ENCODE measurements around the gene SIL1. TPM values are rescaled to one million over a fixed set of nuclear protein-coding genes. Genes with fewer than 3 reads are reported as not detected.

SIL1 gene
- total RNA-seq, 1 donor, result 12.4 TPM

DNA sequence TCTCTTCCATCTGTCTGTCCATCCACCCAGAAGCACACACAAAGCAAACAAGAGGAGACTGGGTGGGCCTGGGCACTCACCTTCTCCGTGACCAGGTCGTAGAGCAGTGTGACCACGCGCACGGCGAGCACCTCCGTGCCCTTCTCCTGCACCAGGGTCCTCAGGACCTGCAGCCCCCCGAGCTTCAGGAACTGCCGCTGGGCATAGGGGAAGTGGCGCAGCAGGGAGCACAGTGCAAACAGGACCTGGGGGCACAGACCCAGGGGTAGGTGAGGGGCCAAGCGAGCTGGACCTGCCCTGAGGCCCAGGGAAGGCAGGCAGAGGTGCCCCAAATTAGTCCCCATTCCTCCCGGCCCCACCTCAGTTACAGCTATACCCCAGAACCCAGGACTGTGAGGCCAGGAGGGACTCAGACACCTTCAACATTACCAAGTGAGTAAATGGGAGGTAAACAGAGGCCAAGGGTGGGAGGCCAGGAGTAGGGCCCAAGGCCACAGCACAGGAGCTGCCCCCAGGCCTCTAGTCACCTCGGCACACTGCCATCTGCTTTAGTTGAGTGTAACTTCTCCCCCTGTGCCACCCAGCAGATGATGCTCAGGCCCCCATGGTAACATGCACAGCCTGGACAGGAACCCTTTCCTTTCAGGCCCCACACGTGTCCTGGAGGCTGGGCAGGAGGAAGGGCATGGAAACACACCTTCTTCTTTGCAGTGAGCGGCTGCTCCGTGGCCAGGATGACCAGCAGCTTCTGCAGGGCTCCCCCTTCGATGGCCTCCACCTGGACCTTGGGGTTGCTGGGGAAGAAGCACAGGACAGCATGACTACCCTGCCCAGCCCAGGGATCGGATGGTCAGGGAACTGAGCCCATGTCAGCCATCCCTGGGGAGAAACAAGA is 246.8 kb downstream of the SIL1 start:
- Histone ChIP-seq H3K4me1 (ENCODE audit: insufficient read depth, low read length) (peaks cover 14% of the 10 kb centered on the region), H3K9me3 (ENCODE audit: low read depth, low read length) (no peaks in the 10 kb centered on the region), H3K4me3 (ENCODE audit: low read length) (no peak overlapping the region), H3K27me3 (ENCODE audit: insufficient read depth, low read length) (no peaks in the 10 kb centered on the region)

GRCh38 chr5:138950421-138951031 is 247.6 kb downstream of the SIL1 start:
- H3K4me3 ChIP-seq (ENCODE audit: low read length), result no peak overlapping the region
- no peaks in the 10 kb centered on the region for H3K27me3 ChIP-seq (ENCODE audit: insufficient read depth, low read length)
- no peaks in the 10 kb centered on the region for H3K9me3 ChIP-seq (ENCODE audit: low read depth, low read length)
- peaks cover 14% of the 10 kb centered on the region for H3K4me1 ChIP-seq (ENCODE audit: insufficient read depth, low read length)

DNA sequence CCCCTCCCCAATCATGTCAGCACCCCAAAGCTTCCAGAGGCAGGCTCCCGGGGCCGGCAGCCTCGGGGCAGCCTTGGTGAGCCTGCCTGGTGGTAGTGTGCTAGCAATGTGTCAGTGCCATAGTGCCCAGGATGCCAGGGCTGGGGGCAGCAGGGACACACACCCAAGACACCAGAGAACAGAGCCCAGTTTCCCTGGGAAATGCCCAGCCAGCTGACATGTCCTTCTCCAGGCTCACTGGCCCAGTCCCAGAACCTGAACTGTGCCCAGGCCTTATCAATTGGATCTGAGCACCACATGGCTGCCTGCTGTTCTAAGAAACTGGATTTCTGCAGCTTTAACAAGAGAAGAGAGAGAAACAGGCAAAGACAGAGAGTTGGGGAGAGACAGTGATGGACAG is 248.2 kb downstream of the SIL1 start:
- Histone ChIP-seq H3K27me3 (ENCODE audit: insufficient read depth, low read length) (no peaks in the 10 kb centered on the region), H3K4me3 (ENCODE audit: low read length) (no peak overlapping the region), H3K4me1 (ENCODE audit: insufficient read depth, low read length) (peaks cover 14% of the 10 kb centered on the region), H3K9me3 (ENCODE audit: low read depth, low read length) (no peaks in the 10 kb centered on the region)

DNA sequence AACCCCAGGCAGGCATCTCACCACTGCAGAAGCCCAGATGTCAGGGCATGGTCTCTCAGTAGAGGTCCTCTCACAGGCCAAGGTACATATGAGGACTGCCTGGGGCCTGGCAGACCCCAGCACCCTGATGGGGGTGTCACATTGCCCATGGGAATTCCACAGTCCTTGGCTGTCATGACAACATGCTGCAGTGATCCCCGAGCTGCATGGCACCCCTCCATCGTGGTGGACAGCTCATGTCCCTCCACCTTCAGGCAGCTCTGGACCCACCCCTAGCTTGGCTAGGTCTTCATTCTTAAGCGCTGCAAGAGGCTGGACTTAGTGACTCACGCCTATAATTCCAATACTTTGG is 249.0 kb downstream of the SIL1 start:
- H3K9me3 ChIP-seq (ENCODE audit: low read depth, low read length), result no peaks in the 10 kb centered on the region
- no peaks in the 10 kb centered on the region for H3K27me3 ChIP-seq (ENCODE audit: insufficient read depth, low read length)
- no peak overlapping the region for H3K4me3 ChIP-seq (ENCODE audit: low read length)
- peaks cover 14% of the 10 kb centered on the region for H3K4me1 ChIP-seq (ENCODE audit: insufficient read depth, low read length)

DNA sequence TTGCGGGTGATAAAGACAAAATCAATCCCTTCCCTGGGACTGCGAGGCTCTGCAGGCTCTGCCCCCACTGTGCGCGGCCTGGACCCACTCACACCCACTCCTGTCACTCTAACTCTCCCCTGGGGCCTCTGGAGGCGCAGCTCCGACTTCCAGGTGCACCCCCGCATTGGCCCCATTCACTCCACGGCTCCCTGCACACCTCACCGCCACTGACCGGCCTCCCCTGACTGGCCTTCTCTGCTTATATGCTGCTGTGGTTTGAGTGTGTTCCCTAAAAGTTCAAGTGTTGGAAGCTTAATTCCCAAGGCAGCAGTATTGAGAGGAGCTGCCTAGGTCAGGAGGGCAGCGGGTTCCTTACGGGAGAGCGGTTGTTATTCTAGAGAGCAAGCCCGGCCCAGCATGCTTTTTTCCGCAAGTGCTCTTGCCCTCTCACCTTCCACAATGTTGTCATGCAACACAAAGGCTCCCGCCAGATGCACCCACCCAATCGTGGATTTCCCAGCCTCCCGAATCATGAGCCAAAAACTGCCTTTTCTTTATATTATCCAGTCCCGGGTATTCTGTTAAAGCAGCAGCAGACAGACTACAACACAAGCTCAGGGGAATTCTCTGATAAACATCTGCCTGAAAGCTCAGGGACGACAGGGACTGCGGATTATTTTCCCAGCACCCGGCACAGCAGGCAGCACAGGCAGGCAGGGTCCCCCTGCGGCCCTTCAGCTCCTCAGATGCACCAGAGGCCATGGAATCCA is 249.5 kb downstream of the SIL1 start:
- H3K4me3 ChIP-seq (ENCODE audit: low read length), result no peak overlapping the region
- no peaks in the 10 kb centered on the region for H3K27me3 ChIP-seq (ENCODE audit: insufficient read depth, low read length)
- peaks cover 12% of the 10 kb centered on the region for H3K4me1 ChIP-seq (ENCODE audit: insufficient read depth, low read length)
- no peaks in the 10 kb centered on the region for H3K9me3 ChIP-seq (ENCODE audit: low read depth, low read length)

- no peaks in the 10 kb centered on the region for H3K27me3 ChIP-seq (ENCODE audit: insufficient read depth, low read length)
These were observed 250.4 kb downstream of the SIL1 start for GRCh38 chr5:138947780-138948179.

DNA sequence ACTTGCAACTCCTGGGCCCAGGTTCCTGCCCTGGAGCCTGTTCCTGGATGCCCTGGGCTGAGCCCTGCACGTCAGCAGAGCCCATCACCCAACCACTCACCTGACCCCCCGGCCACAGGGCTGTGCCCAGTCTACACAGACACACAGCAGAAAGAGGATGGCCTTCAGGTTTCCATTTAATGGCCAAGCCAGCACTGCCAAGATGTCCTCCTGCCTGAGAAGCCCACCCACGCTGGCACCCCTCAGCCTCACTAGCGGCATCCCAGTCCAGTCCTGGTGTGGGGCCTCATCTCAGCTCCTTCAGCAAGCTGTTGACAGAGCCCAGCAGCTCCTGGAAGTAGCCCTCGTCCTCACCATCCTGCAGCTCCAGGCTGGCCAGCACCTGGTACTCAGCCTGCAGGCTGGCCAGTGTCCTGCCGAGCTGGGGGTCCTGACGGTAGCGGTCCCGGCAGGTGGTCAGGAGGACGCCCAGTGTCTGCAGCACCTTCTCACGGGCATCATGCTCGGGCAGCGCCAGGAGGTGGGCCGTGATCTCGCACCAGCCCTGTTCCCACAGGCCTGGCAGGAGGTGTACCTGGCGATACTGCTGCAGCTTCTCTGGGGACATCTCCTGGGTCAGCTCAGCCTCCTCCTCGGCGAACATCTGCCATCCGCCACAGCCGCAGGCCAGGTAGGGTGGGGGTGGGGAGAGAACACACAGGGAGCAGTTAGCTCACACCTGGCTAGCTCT is 251.2 kb downstream of the SIL1 start:
- Histone ChIP-seq H3K4me1 (ENCODE audit: insufficient read depth, low read length) (no peaks in the 10 kb centered on the region), H3K27me3 (ENCODE audit: insufficient read depth, low read length) (no peaks in the 10 kb centered on the region), H3K9me3 (ENCODE audit: low read depth, low read length) (no peaks in the 10 kb centered on the region), H3K4me3 (ENCODE audit: low read length) (no peak overlapping the region)

More at GRCh38 chr5:138947780-138948179, 250.4 kb downstream of the SIL1 start:
- no peaks in the 10 kb centered on the region for H3K9me3 ChIP-seq (ENCODE audit: low read depth, low read length)
- H3K4me3 ChIP-seq (ENCODE audit: low read length), result no peak overlapping the region
- H3K4me1 ChIP-seq (ENCODE audit: insufficient read depth, low read length), result peaks cover 3% of the 10 kb centered on the region

DNA sequence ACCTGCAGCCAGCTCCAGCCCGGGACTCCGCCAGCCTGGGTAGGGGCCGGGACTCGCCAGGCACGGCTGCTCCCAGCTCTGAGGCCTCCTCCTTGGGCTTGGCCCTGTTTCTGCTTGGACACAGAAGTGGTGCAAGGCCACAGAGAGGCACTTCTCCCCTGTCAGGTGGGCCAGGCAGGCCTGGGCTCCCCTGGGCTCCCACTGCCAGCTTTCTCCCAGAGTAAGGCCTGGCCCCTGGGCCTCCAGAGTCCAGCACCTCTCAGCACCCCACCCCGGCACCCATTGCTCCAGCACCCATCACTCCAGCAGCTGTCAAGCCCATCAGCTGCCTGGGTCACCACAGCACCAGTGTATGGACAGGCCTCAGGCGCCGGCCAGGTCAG is 251.9 kb downstream of the SIL1 start:
- Histone ChIP-seq H3K4me1 (ENCODE audit: insufficient read depth, low read length) (no peaks in the 10 kb centered on the region), H3K27me3 (ENCODE audit: insufficient read depth, low read length) (no peaks in the 10 kb centered on the region), H3K9me3 (ENCODE audit: low read depth, low read length) (no peaks in the 10 kb centered on the region), H3K4me3 (ENCODE audit: low read length) (no peak overlapping the region)

DNA sequence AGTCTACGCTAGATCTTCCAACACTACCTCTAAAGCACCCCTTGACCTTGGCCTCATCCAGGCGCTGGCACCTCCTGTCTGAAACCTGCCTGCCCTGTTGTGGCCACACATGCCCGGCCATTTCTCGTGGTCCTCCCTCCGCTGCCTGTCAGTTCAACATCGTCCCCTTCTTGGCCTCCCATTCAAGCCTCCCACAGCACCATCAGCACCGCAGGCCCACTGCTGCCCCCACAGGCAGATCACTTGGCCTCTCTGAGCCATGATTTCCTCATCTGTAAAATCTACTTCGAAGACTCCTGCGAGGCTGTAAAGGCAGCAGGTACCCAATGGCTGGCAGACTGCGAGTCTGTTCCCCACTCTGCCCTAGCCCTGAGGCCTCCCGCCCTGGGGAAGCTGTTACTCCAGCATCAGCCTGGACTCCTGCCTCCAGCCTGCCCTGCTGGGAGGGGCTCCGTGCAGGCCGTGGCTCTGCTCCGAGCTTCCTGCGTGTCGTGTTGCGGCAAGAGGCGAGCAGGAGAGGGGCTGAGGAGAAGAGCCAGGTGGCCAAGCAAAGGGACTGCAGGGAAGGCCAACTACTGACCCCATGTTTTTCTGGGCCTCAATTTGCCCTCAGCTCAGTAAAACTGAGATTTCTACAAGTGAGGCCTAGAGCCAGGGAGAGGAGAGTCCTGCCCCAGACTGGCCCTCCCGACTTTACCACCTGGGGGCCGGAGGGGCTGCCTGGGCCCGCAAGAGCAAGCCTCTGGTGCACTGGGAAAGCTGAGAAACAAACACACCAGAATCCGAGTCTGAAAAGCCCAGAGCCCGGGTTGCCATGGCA is 252.5 kb downstream of the SIL1 start:
- H3K9me3 ChIP-seq (ENCODE audit: low read depth, low read length), result no peaks in the 10 kb centered on the region
- H3K4me1 ChIP-seq (ENCODE audit: insufficient read depth, low read length), result no peaks in the 10 kb centered on the region
- H3K4me3 ChIP-seq (ENCODE audit: low read length), result no peak overlapping the region
- H3K27me3 ChIP-seq (ENCODE audit: insufficient read depth, low read length), result no peaks in the 10 kb centered on the region

GRCh38 chr5:138944527-138945322 is 253.4 kb downstream of the SIL1 start:
- Histone ChIP-seq H3K9me3 (ENCODE audit: low read depth, low read length) (no peaks in the 10 kb centered on the region), H3K4me1 (ENCODE audit: insufficient read depth, low read length) (no peaks in the 10 kb centered on the region), H3K4me3 (ENCODE audit: low read length) (no peak overlapping the region)

GRCh38 chr5:138943599-138944173 is 254.5 kb downstream of the SIL1 start:
- no peaks in the 10 kb centered on the region for H3K9me3 ChIP-seq (ENCODE audit: low read depth, low read length)
- no peaks in the 10 kb centered on the region for H3K4me1 ChIP-seq (ENCODE audit: insufficient read depth, low read length)
- no peak overlapping the region for H3K4me3 ChIP-seq (ENCODE audit: low read length)
- no peaks in the 10 kb centered on the region for H3K27me3 ChIP-seq (ENCODE audit: insufficient read depth, low read length)

More at GRCh38 chr5:138944527-138945322, 253.4 kb downstream of the SIL1 start:
- no peaks in the 10 kb centered on the region for H3K27me3 ChIP-seq (ENCODE audit: insufficient read depth, low read length)

DNA sequence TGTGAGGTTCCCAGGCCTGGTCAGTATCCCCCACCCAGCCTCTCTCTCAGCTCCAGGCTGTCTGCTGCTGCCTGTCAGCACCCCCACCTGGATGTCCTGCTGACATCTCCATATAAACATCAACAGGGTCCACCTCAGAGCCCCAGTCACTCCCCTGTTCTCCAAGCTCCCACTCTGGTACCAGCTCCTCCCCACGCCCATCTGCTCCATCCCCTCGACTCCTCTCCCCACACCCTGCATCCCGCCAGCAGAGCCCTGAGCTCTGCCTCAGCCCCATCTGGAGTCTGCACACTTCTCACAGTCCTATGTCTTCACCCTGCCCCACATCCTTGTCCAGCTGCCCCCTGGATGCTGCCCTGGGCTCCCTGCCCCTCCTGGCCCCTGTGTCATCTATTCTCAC is 255.3 kb downstream of the SIL1 start:
- H3K4me1 ChIP-seq (ENCODE audit: insufficient read depth, low read length), result no peaks in the 10 kb centered on the region
- no peak overlapping the region for H3K4me3 ChIP-seq (ENCODE audit: low read length)
- no peaks in the 10 kb centered on the region for H3K9me3 ChIP-seq (ENCODE audit: low read depth, low read length)
- no peaks in the 10 kb centered on the region for H3K27me3 ChIP-seq (ENCODE audit: insufficient read depth, low read length)

GRCh38 chr5:138942066-138942465 is 256.1 kb downstream of the SIL1 start:
- H3K27me3 ChIP-seq (ENCODE audit: insufficient read depth, low read length), result no peaks in the 10 kb centered on the region
- no peaks in the 10 kb centered on the region for H3K9me3 ChIP-seq (ENCODE audit: low read depth, low read length)
- H3K4me3 ChIP-seq (ENCODE audit: low read length), result no peak overlapping the region
- no peaks in the 10 kb centered on the region for H3K4me1 ChIP-seq (ENCODE audit: insufficient read depth, low read length)

Data from mononuclear cell (primary cell).